CD4-positive, alpha-beta memory T cell (primary cell): ENCODE results near the gene ALOX12. TPM values are rescaled to one million over a fixed set of nuclear protein-coding genes. Genes with fewer than 3 reads are reported as not detected.

Experiments used
- CTCF ChIA-PET: fragments of 350-600 bp; sonication (Branson Sonifier 250); formaldehyde crosslinking; loops from one replicate; lab custom pipeline; 2021; ENCODE audit warnings: inconsistent platforms; ENCODE audit not compliant: partially characterized antibody; lab: Charles Lee
- POLR2A ChIA-PET: fragments of 350-600 bp; sonication (Branson Sonifier 250); formaldehyde crosslinking; loops from one replicate; lab custom pipeline; 2021; ENCODE audit not compliant: partially characterized antibody; lab: Charles Lee
- DNase-seq, 5 donors: peaks; one replicate each; pipeline versions ENCODE4 v3.0.0 to v3.0.0-alpha.2; 2020 to 2022; ENCODE audit warnings: mixed read lengths in 1 of 5
- H3K27ac ChIP-seq: one replicate; pipeline ENCODE4 v1.7.0; 2013; ENCODE audit warnings: low read depth, low read length
- H3K27me3 ChIP-seq: 2 replicates; pipeline ENCODE4 v1.7.0; 2013; ENCODE audit warnings: mild to moderate bottlenecking, low read length, moderate library complexity; ENCODE audit not compliant: insufficient read depth
- H3K36me3 ChIP-seq: 2 replicates; pipeline ENCODE4 v1.7.0; 2013; ENCODE audit warnings: mild to moderate bottlenecking, low read length, moderate library complexity; ENCODE audit not compliant: insufficient read depth
- H3K4me1 ChIP-seq: 2 replicates; pipeline ENCODE4 v1.7.0; 2013; ENCODE audit warnings: mild to moderate bottlenecking, low read length, moderate library complexity; ENCODE audit not compliant: insufficient read depth
- H3K4me3 ChIP-seq, 2 donors: one replicate each; pipeline ENCODE4 v1.7.0; 2013; ENCODE audit warnings: low read length in 2 of 2, mild to moderate bottlenecking in 1 of 2
- H3K9me3 ChIP-seq, 2 donors: one replicate each; pipeline ENCODE4 v1.7.0; 2013; ENCODE audit warnings: low read length in 2 of 2, control low read depth in 1 of 2; ENCODE audit not compliant: control insufficient read depth in 1 of 2
- H3K27ac Mint-ChIP-seq, 7 donors: one replicate each; pipeline ENCODE4 v1.8.0; 2020 to 2021; ENCODE audit warnings: mixed read lengths in 7 of 7, mild to moderate bottlenecking in 6 of 7, inconsistent platforms in 3 of 7, moderate library complexity in 3 of 7
- H3K27me3 Mint-ChIP-seq, 2 donors: one replicate each; pipeline ENCODE4 v1.8.0; 2020 to 2021; ENCODE audit warnings: mixed read lengths in 2 of 2
- H3K36me3 Mint-ChIP-seq, 2 donors: one replicate each; pipeline ENCODE4 v1.8.0; 2020 to 2021; ENCODE audit warnings: mixed read lengths in 2 of 2, inconsistent platforms in 1 of 2, mild to moderate bottlenecking in 1 of 2
- H3K4me1 Mint-ChIP-seq, 4 donors: one replicate each; pipeline ENCODE4 v1.8.0; 2020 to 2021; ENCODE audit warnings: mixed read lengths in 4 of 4, mild to moderate bottlenecking in 1 of 4
- H3K4me3 Mint-ChIP-seq, 8 donors: one replicate each; pipeline ENCODE4 v1.8.0; 2020 to 2021; ENCODE audit warnings: mixed read lengths in 8 of 8, mild to moderate bottlenecking in 7 of 8, moderate library complexity in 6 of 8, inconsistent platforms in 3 of 8
- H3K9me3 Mint-ChIP-seq, 8 donors: one replicate each; pipeline ENCODE4 v1.8.0; 2020 to 2021; ENCODE audit warnings: mixed read lengths in 8 of 8, mild to moderate bottlenecking in 5 of 8, inconsistent platforms in 3 of 8, moderate library complexity in 1 of 8
- intact Hi-C: fragments of 100-400 bp; cut with micrococcal nuclease; formaldehyde crosslinking; loops from one replicate; pipeline ENCODE4 v1.15.1; 2023
- polyA plus RNA-seq, 2 donors: library from polyadenylated mRNA; unstranded; fragments of 300-500 nt; fragmentation: Illumina TruSeq; gene quantifications; one replicate each; pipeline ENCODE4 v1.2.3, GENCODE V29; 2021
- total RNA-seq, 2 experiments: library from RNA; stranded (reverse); gene quantifications; one replicate each; pipeline ENCODE4 v1.2.3, GENCODE V29; 2021

The ALOX12 gene
- total and polyA plus RNA-seq, 4 experiments from 2014 or later, result 0.19 TPM; not detected in 3

DNA sequence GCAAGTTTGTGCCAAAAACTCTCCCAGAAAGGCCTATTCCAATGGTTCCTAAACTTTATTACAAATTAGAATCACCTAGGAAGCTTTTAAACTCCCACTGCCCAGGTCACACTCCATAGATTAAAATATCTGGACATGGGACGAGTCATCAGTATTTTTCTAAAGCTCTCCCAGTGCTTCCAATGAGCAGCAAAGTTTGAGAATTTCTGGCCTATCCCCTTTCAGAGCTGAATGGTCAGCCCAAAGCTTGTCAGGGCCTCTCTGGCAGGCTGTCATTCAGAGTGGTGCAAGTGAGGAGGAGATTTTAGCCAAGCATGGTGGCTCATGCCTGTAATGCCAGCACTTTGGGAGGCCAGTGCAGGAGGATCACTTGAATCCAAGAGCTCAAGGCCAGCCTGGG lies 29.4 kb downstream of the ALOX12 start:
- Mint-ChIP-seq H3K9me3 (no peaks in the 10 kb centered on the region), H3K36me3 (no peaks in the 10 kb centered on the region), H3K27me3 (peaks cover 0 to 3% of the 10 kb centered on the region in 2 donors), H3K4me3 (peak overlapping the region in 1 of 8 donors; percentile 7), H3K4me1 (peaks cover 26 to 61% (median 44%) of the 10 kb centered on the region in 4 donors), H3K27ac (peak overlapping the region in 4 of 7 donors; percentile 3 to 97 (median 60))
- Histone ChIP-seq H3K27me3 (no peaks in the 10 kb centered on the region), H3K4me3 (no peak overlapping the region), H3K27ac (no peak overlapping the region), H3K36me3 (no peaks in the 10 kb centered on the region), H3K4me1 (peaks cover 45% of the 10 kb centered on the region), H3K9me3 (no peaks in the 10 kb centered on the region)
- POLR2A ChIA-PET, result interaction anchor here (1.3 to 3.2 kb wide), 4 partner anchors 9 to 20 kb away, joined by 4 to 32 read pairs (median 12); partner anchors contain the start of genes RNASEK and SLC16A13
- intact Hi-C loops, result no loop called here
- CTCF ChIA-PET, result interaction anchor here (0.8 to 2.1 kb wide), 6 partner anchors 11 to 115 kb away, joined by 3 to 6 read pairs (median 4); partner anchors contain the start of gene SLC16A13
- DNase-seq, result no peak

DNA sequence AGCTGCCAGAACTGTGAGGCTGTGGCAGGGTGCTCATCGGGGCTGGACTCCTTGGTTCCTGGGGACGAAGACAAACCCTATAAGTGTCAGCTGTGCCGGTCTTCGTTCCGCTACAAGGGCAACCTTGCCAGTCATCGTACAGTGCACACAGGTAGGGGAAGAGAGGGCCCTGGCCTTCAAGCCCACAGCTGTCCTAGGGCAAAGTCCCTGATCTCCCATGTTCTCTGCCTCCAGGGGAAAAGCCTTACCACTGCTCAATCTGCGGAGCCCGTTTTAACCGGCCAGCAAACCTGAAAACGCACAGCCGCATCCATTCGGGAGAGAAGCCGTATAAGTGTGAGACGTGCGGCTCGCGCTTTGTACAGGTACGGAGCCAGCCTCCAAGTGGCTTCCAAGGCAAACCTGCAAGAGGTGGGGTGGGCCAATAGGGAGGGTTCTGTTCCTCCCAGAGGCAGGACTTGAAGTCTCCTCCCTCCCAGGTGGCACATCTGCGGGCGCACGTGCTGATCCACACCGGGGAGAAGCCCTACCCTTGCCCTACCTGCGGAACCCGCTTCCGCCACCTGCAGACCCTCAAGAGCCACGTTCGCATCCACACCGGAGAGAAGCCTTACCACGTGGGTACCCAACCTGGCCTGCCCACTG lies 30.7 kb downstream of the ALOX12 start:
- H3K27ac Mint-ChIP-seq, result peak overlapping the region in 4 of 7 donors; percentile 4 to 66 (median 30)
- H3K9me3 ChIP-seq, result no peaks in the 10 kb centered on the region
- peaks cover 27 to 60% (median 41%) of the 10 kb centered on the region in 4 donors for H3K4me1 Mint-ChIP-seq
- H3K4me3 ChIP-seq, result no peak overlapping the region
- H3K9me3 Mint-ChIP-seq, result no peaks in the 10 kb centered on the region
- ChIA-PET POLR2A (no interaction called here), CTCF (interaction anchor here (0.5 kb wide), 1 partner anchor 677 kb away, joined by 5 read pairs; no protein-coding TSS in a partner anchor)
- H3K4me3 Mint-ChIP-seq, result no peak overlapping the region
- no peaks in the 10 kb centered on the region for H3K36me3 ChIP-seq
- H3K4me1 ChIP-seq, result peaks cover 50% of the 10 kb centered on the region
- no peak overlapping the region for H3K27ac ChIP-seq
- DNase-seq, result no peak
- no peaks in the 10 kb centered on the region for H3K27me3 ChIP-seq
- peaks cover 0 to 3% of the 10 kb centered on the region in 2 donors for H3K27me3 Mint-ChIP-seq
- H3K36me3 Mint-ChIP-seq, result no peaks in the 10 kb centered on the region
- intact Hi-C loops, result no loop called here

DNA sequence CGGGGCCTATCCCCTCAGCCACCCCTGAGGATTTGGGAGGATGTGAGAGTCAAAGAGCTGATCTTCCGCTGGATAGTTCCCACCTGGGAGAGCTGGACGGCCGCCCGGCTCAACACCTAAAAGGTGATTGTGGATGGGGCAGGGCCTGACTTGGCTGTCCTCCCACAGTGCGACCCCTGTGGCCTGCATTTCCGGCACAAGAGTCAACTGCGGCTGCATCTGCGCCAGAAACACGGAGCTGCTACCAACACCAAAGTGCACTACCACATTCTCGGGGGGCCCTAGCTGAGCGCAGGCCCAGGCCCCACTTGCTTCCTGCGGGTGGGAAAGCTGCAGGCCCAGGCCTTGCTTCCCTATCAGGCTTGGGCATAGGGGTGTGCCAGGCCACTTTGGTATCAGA lies 31.5 kb downstream of the ALOX12 start:
- ChIA-PET CTCF (interaction anchor here (0.5 to 1.3 kb wide), 3 partner anchors 11 to 676 kb away, joined by 3 to 5 read pairs (median 5); no protein-coding TSS in a partner anchor), POLR2A (interaction anchor here (1.1 kb wide), 1 partner anchor 12 kb away, joined by 3 read pairs; a partner anchor contains a TSS)
- DNase-seq, result no peak
- Mint-ChIP-seq H3K9me3 (no peaks in the 10 kb centered on the region), H3K36me3 (no peaks in the 10 kb centered on the region), H3K27ac (peak overlapping the region in 1 of 7 donors; percentile 79), H3K4me3 (no peak overlapping the region), H3K27me3 (peaks cover 0 to 3% of the 10 kb centered on the region in 2 donors), H3K4me1 (peaks cover 28 to 63% (median 40%) of the 10 kb centered on the region in 4 donors)
- Histone ChIP-seq H3K9me3 (no peaks in the 10 kb centered on the region), H3K4me1 (peaks cover 50% of the 10 kb centered on the region), H3K27me3 (no peaks in the 10 kb centered on the region), H3K4me3 (no peak overlapping the region), H3K36me3 (no peaks in the 10 kb centered on the region), H3K27ac (no peak overlapping the region)
- intact Hi-C loops, result no loop called here

GRCh38 chr17:7029096-7029495 lies 33.2 kb downstream of the ALOX12 start:
- no peaks in the 10 kb centered on the region for H3K9me3 ChIP-seq
- no peaks in the 10 kb centered on the region for H3K27me3 ChIP-seq
- POLR2A ChIA-PET, result interaction anchor here (1.0 to 1.4 kb wide), 3 partner anchors 13 to 19 kb away, joined by 3 to 4 read pairs (median 3); no protein-coding TSS in a partner anchor
- no peaks in the 10 kb centered on the region for H3K27me3 Mint-ChIP-seq
- no peak for DNase-seq
- intact Hi-C loops, result no loop called here
- peaks cover 47% of the 10 kb centered on the region for H3K4me1 ChIP-seq
- no peaks in the 10 kb centered on the region for H3K36me3 ChIP-seq
- no peaks in the 10 kb centered on the region for H3K9me3 Mint-ChIP-seq
- peaks cover 28 to 63% (median 38%) of the 10 kb centered on the region in 4 donors for H3K4me1 Mint-ChIP-seq
- H3K4me3 Mint-ChIP-seq, result peak overlapping the region in 7 of 8 donors; percentile 42 to 87 (median 81)
- no peaks in the 10 kb centered on the region for H3K36me3 Mint-ChIP-seq
- H3K27ac ChIP-seq, result peak overlapping the region; percentile 44
- peak overlapping the region; percentile 47 to 96 (median 83) for H3K27ac Mint-ChIP-seq
- CTCF ChIA-PET, result interaction anchor here (1.4 kb wide), 1 partner anchor 115 kb away, joined by 3 read pairs; no protein-coding TSS in a partner anchor
- H3K4me3 ChIP-seq, result peak overlapping the region in 1 of 2 donors; percentile 38

DNA sequence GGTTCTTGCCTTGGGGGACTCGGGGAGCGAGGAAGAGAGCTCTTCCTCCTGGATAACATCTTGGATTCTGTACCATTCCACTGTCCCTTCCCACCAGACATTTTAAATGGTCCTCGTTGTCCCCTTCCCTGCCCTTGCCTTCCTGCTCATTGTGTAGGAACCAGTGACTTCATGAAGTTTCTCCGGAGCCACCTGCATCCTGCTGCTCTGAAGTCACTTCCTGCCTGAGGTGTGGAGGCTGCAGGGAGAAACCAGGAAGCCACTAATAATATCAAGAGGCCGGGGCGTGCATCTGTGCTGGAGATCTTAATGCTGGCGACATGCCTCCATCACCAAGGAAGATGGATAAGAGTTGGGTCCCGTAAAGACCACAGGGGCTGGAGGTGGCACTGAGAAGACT lies 33.8 kb downstream of the ALOX12 start:
- Mint-ChIP-seq H3K9me3 (no peaks in the 10 kb centered on the region), H3K4me1 (peaks cover 30 to 62% (median 41%) of the 10 kb centered on the region in 4 donors), H3K27me3 (no peaks in the 10 kb centered on the region), H3K4me3 (peak overlapping the region; percentile 64 to 87 (median 80)), H3K36me3 (no peaks in the 10 kb centered on the region), H3K27ac (peak overlapping the region; percentile 77 to 96 (median 92))
- Histone ChIP-seq H3K36me3 (no peaks in the 10 kb centered on the region), H3K27ac (peak overlapping the region; percentile 44), H3K27me3 (no peaks in the 10 kb centered on the region), H3K9me3 (no peaks in the 10 kb centered on the region), H3K4me1 (peaks cover 51% of the 10 kb centered on the region), H3K4me3 (peak overlapping the region in 1 of 2 donors; percentile 38)
- DNase-seq, result peak; percentile 35 to 71 (median 41)
- ChIA-PET POLR2A (interaction anchor here (1.0 to 1.7 kb wide), 4 partner anchors 8 to 20 kb away, joined by 3 to 4 read pairs (median 4); no protein-coding TSS in a partner anchor), CTCF (interaction anchor here (1.4 kb wide), 1 partner anchor 116 kb away, joined by 3 read pairs; no protein-coding TSS in a partner anchor)
- intact Hi-C loops, result no loop called here

GRCh38 chr17:7034955-7035590 lies 39.2 kb downstream of the ALOX12 start:
- POLR2A ChIA-PET, result interaction anchor here (0.5 to 3.3 kb wide), 22 partner anchors 10 to 1400 kb away, joined by 3 to 95 read pairs (median 6); partner anchors contain the start of genes ACADVL, ACAP1, CLDN7 and DLG4
- H3K27me3 ChIP-seq, result no peaks in the 10 kb centered on the region
- peaks cover 30 to 88% (median 56%) of the 10 kb centered on the region in 4 donors for H3K4me1 Mint-ChIP-seq
- peak overlapping the region; percentile 32 to 81 for H3K4me3 ChIP-seq
- H3K9me3 ChIP-seq, result no peaks in the 10 kb centered on the region
- CTCF ChIA-PET, result interaction anchor here (0.7 to 1.7 kb wide), 6 partner anchors 10 to 121 kb away, joined by 3 to 20 read pairs (median 4); partner anchors contain the start of gene BCL6B
- peak overlapping the region; percentile 90 to 96 (median 94) for H3K4me3 Mint-ChIP-seq
- no peaks in the 10 kb centered on the region for H3K36me3 ChIP-seq
- intact Hi-C loops, result loop anchor here (1.0 to 2.0 kb wide), 2 partner anchors 12 to 18 kb away; partner anchors contain the start of gene BCL6B
- H3K4me1 ChIP-seq, result peaks cover 72% of the 10 kb centered on the region
- H3K27ac ChIP-seq, result peak overlapping the region; percentile 87
- DNase-seq, result peak; percentile 56 to 67 (median 65)
- peak overlapping the region; percentile 97 to 99 (median 98) for H3K27ac Mint-ChIP-seq
- H3K27me3 Mint-ChIP-seq, result no peaks in the 10 kb centered on the region
- no peaks in the 10 kb centered on the region for H3K9me3 Mint-ChIP-seq
- peaks cover 0 to 4% of the 10 kb centered on the region in 2 donors for H3K36me3 Mint-ChIP-seq
